ENCODE data around the gene RAP1GAP2.

DNA sequence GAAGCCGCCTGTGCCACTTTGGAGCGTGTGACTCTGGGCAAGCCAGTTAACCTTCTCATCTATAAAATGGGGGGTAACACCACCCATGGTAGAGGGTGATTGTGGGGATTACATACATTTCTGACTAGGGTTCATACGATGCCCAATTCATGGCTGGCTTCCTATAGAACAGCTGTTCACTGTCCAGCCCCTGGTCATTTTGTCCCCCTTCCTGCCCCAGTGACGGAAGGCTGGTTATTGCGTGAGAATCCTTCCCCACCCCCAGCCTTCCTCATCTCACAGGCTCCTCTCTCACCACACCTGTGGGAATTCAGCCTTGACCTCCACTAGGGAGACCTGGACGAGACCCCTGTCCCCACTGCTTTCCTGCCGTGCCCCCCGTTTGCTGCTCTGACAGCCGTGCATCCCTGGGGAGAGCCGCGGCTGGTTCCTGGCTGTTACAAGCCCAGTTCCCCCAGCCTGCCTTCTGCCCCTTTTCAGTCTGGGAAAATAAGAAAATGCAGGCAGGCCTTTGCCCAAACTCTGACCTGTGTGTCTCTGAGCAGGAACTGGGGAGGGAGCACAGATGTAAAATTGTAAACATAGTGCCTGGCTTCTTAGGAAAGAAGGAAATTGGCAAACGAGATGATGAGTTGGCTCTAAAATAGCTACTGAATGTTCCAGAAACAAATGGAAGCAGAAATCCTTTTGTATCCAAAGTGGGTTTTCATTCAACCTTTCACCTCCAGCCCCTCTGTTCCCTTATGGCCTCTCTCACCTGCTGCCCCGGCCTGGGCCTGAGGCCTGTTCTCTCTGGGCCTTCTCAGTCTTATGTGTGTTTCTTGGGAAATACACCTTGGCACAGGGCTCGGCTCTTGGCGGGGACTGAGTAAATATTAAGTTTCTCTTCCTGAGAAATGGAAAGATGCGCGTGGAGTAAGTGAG is 199.9 kb downstream of the RAP1GAP2 start:
- TF ChIP-seq, protein P1, sequence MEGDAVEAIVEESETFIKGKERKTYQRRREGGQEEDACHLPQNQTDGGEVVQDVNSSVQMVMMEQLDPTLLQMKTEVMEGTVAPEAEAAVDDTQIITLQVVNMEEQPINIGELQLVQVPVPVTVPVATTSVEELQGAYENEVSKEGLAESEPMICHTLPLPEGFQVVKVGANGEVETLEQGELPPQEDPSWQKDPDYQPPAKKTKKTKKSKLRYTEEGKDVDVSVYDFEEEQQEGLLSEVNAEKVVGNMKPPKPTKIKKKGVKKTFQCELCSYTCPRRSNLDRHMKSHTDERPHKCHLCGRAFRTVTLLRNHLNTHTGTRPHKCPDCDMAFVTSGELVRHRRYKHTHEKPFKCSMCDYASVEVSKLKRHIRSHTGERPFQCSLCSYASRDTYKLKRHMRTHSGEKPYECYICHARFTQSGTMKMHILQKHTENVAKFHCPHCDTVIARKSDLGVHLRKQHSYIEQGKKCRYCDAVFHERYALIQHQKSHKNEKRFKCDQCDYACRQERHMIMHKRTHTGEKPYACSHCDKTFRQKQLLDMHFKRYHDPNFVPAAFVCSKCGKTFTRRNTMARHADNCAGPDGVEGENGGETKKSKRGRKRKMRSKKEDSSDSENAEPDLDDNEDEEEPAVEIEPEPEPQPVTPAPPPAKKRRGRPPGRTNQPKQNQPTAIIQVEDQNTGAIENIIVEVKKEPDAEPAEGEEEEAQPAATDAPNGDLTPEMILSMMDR (conservative IDR thresholded peaks at IDR 0.05 in 1 of 2, IDR thresholded peaks at IDR 0.05 in 1 of 2; ENCODE audit: extremely low read depth in 1 of 2, insufficient read depth in 1 of 2, low read depth in 1 of 2, low read length in 2 of 2), result no peak
- TF ChIP-seq EZH2 (IDR thresholded peaks at IDR 0.05; ENCODE audit: borderline replicate concordance, low read length), result no peak

Data from mammary epithelial cell (primary cell).